Jurkat, Clone E6-1 (cell line): ENCODE results near the gene TEAD1.
"Not testable (repeated sequence)": the region's sequence is repeated elsewhere in the genome, so short reads cannot be mapped to it uniquely, and the experiment has no call there.

Source experiments
- DNase-seq: peaks from one replicate; pipeline ENCODE4 v3.0.0-alpha.2; 2011; ENCODE audit warnings: low read depth, low spot score
- H3K4me3 ChIP-seq: 2 replicates; pipeline ENCODE4 v1.5.1; 2011; ENCODE audit warnings: mild to moderate bottlenecking, low read length, control low read depth, moderate library complexity

Gene TEAD1

DNA sequence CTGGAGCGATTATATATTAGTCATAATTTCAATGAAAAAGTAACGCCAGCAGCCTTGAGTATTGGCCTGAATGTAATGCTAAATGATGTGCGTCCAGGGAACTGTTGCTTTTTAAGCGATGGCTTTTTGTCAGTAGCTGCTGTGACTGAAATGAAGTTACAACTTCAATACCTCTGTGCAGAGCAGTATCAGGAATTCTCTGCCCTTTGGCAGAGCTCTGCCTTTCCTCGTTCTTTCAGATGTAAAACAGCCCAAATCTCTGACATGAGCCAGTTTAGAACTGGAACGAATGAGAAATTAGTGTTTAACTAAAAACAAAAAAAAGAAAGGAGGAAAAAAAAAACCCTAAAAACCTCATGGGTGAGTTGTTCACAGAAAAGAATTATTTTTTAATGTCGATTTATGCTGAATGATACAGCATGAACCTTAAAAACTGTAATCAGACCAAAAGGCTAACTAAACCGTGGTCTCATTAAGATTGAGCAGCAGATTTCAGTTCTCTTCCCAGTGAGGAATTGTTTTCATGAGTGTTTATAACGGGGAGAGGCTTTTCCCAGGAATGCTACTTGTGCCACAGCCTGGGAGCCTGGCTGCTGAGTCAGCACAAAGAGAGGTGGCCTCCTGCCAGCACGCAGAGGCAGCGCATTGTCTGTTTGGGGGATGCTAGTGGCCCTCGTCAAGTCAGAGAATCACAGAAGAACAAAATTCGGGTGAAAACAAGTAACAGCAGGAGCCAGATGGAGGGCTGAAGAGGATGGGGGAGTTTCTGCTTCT, 188.7 kb downstream of the TEAD1 start:
- no peak for DNase-seq
- H3K4me3 ChIP-seq, result no peak overlapping the region

DNA sequence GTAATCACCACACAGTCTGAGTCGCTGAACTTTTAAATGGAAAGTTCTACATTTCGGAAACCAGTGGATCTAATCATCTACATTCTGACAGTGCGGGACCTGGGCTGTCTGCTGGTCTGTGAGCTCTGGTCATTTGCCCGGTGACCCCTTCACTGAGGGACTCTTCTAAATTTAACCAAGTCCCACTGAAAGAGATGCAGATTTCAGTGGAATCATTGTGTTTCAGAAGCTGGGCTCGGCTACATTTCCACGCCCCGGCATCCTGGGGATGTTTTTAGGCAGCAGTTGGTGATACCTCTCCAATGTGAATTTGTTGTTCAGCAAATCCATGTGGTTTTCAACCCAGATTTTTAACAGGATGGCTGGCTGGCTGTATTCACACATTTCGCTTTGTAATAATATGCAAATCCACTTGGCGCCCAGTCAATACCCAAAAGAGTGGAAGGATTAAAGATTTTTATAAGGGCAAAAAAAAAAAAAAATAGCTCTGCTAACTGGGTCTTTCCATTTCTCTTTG, 189.4 kb downstream of the TEAD1 start:
- H3K4me3 ChIP-seq, result no peak overlapping the region
- DNase-seq, result no peak

DNA sequence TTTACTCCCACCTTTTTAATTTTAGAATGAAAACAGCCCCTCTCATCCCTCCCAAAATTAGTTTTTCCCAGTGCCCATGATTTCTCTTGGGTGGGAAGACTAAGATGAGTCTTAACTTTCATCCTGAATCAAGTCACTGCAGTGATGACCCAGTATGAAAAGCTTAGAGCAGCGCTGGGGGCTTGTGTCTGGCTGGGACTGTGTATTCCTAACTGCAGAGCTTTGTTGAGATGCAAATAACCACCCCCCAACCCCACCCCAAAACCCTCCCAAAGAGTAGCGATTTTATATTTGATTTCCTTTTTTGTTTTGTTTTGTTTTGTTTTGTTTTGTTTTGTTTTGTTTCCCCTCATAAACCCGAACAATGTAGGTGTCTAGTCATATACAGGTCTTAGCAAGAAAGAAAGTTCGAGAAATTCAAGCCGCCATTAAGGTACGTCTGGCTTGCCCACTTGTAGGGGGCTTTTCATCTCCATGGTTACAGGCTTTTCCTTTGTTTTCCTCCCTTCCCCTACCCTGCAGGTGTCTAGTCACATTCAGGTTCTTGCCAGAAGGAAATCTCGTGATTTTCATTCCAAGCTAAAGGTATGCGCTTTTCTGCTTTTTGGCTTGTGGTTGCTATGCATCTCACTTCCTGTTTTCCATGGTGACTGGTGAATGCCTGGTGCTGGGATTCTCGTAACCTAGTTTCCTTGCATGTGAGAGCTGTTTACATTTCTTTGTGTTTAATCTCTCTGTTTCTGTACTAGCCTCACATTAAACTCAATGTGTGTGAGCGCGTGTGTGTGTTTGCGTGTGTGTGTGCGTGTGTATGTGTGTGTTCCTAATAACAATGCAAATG, 190.3 kb downstream of the TEAD1 start:
- no peak for DNase-seq
- H3K4me3 ChIP-seq, result no peak overlapping the region

DNA sequence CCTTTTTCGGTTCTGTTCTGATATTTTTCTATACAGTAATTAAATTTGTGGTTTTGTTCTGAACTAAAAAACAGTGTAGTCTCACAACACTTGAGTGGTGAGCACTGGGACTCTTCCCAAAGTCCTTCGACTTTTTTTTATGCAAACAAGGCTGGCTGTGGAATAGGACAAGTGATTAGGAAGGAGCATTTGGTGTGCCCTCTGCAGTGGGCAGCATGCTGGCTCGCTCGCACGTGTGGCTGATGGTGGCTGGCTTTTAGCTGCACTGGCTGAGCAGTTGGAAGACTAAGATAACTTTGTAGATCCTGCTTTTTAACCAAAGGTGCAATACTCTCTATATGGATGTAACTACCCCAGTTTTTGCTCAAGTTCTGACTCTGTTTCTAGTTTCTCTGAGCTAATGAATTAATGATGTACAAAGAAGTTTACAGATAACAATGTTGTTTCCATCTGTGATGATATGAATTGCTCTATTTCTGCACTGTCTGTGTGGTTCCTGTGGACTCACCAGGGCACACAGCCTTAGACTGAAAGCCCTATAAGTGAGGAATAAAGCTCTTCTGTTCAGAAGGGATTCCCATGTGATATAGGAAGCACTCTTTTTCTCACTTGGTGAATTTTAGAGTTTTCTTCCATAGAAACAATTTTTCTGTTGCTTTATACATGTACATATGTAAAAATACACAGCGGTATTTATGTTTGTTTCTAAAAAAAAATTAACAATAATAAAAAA, 191.8 kb downstream of the TEAD1 start:
- no peak overlapping the region for H3K4me3 ChIP-seq
- DNase-seq, result no peak

DNA sequence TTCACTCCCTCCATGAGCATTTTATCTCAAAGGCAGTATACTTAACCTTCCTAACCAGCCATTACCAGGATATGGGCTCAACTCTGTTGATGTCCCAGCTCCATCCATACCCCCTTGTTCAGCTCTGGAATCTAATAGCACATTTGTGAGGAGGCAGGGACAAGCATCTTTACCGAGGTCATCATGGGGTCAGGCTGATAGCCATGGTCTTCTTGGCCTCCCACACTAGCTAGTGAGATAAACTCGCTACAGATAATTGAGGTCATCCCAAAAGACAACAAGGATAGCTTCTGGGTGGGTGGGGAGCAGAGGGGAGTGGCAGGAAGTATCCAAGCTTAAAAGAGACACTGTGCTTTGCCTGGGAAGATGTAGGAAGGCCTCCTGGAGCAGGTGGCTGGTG, 193.3 kb downstream of the TEAD1 start:
- H3K4me3 ChIP-seq, result no peak overlapping the region
- DNase-seq, result no peak

DNA sequence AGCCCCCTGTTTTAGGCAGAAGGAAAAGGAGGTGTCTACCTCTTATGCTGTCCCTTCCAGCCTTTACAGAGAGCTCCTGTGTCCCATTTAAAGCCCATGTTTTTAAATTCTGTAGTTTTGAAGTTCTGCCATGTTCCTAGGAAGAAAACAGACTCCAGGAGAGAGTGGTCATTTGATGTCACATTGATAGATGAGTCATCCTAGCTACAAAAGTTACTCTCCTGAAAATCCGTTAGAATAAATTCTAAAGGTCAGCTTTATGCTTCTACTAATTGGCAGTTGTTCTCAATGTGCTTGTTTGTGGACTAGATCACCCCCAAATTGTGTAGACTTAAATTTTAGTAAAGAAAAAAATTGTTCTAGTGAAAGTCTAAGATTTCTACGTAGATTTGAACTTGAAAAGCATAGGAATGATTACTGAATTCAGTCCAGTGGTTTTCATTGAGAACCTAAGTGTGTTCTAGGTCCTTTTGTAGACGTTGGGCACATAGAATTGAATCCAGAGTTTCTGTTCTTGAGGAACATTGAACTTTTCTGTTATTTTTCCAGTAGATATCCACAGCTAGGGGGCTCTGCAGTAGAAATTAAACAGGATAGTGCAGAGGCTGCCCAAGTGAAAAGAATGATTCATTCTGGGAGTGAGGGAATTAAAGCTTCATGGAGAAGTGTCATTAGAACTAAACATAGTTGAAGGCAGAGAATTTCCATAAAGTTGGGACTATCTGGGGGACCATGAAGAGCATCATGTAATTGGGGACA, 194.3 kb downstream of the TEAD1 start:
- no peak overlapping the region for H3K4me3 ChIP-seq
- DNase-seq, result no peak

DNA sequence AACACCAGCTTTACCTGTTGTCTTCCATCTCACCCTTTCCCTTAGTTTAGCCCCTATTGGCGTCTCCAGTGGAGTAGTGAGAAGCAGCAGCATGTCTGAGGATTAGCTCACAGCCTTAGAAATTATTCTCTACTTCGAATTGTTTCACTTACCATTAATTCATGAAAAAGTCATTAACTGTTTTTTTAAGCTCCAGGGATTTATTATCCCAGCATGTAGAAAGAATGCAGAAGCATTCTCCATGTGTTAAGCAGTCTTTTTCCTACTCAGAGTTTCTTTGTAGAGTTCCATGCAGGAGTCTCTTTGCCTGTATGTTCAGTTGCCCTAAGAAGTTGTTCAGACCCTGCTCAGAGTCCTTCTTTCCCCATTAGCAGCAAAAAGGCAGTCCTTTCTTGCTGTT, 197.0 kb downstream of the TEAD1 start:
- DNase-seq, result no peak

DNA sequence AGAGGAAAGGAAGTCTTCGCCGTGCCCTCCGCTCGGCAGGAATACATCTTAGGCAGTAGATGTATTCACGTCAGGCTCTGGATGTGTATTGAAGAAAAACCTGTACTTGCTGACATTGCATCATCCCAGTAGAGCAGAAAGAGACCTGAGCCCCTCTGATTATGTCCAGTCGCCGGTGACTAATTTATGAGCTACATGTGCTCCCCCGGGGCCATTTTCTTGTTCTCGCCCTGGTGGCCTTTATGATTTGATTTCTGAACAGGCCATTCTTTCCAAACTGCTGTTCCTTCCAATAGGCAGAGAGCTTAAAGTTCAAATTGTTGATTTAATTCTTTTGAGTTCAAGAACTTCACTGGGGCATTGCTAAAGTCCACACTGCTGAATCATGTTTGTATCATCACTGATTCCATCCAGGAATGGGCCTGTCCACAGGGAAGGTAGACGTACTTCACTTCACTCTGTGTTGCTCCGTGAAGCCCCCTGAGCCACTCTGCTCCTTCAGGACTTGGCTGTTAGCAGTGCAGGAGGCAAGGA, 197.6 kb downstream of the TEAD1 start:
- no peak overlapping the region for H3K4me3 ChIP-seq
- no peak for DNase-seq

More for the DNA sequence above, 197.0 kb downstream of the TEAD1 start:
- H3K4me3 ChIP-seq, result no peak overlapping the region

DNA sequence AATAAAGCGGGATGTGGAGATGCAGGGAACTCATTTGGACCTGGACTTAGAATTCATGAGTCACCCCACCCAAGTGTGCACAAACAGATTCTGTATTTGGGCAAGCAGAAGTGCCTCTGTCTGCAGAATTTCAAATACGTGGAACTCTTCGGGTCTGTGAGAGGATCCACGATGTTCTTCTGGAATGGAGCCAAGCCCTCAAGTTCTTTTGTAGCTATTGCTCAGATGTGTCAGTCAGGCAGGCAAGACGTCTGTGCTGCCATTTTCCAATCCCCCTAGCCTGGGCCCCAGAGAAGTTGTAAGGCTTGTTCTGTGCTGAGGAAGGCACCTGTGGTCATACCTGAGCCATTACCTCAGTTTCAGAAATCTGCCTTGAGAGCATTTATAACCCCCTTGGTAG, 202.1 kb downstream of the TEAD1 start:
- DNase-seq, result no peak
- H3K4me3 ChIP-seq, result no peak overlapping the region

DNA sequence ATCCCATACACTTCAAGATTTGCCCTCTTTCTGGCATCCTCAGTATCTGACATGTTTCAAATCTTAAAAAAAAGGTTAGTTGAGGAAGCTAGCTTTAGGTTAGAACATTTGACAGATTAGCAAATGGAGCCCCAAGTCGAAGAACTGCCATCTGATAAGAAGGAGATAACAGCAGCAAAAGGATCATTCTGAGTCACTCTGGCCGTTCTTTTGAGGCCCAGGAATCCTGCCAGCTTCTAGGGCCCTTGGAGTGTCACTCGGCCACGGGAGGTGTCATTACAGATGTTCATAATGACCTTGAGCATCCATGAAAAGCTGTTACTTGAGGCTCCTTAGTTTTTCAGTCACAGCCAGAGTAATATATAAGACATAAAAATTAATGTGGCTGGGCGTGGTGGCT, 202.8 kb downstream of the TEAD1 start:
- H3K4me3 ChIP-seq, result no peak overlapping the region
- DNase-seq, result no peak

DNA sequence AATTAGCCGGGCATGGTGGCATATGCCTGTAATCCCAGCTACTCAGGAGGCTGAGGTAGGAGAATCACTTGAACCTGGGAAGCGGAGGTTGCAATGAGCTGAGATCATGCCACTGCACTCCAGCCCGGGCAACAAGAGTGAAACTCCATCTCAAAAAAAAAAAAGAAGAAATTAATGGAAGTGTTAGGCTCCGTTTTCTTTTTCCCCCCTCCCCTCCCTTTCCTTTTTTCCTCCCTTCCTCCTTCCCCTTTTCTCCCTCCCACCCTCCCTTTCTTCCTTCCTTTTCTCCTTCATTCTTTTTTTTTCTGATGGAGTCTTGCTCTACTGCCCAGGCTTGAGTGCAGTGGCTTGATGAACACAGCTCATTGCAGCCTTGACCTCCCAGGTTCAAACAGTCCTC, 203.3 kb downstream of the TEAD1 start:
- H3K4me3 ChIP-seq, DNase-seq: not testable (repeated sequence)

DNA sequence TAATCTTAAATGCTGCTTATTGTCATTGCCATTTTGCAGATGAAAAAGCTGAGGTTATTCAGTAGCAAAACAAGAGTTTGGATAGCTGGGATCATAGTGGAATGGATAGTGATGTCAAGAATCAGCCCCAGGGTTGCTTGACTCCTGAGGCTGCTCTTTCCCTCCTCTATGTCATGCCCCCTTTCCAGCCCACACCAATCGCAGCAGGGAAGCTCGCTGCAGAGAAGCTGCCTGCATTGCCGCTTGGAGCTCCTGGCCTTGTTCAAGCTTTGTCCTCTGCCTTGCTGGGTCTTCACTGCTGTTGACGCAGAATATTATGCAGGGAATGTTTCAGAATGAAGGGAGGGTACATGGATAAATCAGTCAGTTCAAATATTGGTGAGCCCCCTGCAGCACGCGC, 206.1 kb downstream of the TEAD1 start:
- no peak for DNase-seq

DNA sequence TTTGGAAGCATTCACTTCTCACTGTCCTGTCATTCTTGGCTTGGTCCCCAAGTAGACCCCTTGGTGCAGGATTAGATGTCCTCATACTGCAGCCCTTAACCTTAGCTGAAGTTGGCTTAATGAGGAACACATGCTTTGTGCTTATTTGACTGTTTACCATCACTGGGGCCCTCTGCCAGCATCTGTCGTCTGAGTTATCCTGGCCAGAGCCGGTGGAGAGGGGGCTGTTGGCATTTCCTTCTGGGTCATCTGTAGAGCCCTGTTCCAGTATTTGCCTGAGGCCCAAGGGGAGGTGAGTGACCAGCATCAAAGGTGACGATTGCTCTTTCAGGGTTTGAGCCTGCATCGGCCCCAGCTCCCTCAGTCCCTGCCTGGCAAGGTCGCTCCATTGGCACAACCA, 208.4 kb downstream of the TEAD1 start:
- H3K4me3 ChIP-seq, result no peak overlapping the region
- no peak for DNase-seq

More for the DNA sequence above, 206.1 kb downstream of the TEAD1 start:
- H3K4me3 ChIP-seq, result no peak overlapping the region

DNA sequence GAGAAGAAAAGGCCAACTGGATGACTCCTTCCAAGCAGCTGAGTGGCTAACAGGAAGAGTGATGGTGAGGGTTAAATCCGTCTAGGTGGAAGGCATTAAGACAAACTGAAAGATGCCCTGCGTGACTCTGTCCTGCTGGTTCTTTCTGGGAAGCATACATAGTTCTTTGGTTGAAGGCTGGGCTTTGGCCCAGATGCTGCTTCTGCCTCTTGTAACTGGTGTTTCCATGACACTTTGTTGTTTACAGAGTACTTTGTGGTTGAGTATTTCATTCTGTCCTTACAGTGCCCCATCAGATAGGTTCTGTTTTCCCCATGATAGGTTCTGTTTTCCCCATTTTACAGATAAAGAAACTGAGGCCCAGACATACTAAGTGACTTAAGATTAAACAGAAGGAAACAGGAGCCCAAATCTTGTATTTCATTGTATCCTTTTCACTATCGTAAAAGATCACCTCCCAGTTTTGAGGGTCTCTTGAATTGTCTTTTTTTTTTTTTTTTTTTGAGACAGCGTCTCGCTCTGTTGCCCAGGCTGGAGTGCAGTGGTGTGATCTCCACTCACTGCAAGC, 210.6 kb downstream of the TEAD1 start:
- no peak for DNase-seq
- H3K4me3 ChIP-seq, result no peak overlapping the region

DNA sequence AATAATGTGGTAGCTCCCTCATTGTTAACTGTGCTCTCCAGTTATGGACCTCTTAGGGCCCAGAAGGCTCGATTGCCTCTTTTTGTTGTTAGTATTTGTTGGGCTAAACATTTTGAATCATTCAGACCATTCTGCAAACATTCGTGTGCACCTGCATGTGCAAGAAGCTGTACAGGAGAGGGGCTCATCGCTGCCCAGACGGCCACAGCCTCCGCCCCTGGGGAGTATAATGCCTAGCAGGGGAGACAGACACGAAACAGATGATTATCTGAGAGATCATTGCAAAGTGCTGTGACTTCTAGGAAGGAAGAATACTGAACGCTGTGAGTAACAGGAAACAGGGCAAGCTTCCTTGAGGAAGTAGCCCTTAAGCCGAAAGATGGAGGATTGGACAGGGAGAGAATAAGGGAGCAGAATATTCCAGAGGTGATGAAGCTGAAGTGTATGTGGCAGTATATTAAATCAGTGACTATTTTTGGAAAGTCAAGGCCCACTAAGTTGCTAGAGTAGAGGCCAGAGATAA, 211.6 kb downstream of the TEAD1 start:
- no peak overlapping the region for H3K4me3 ChIP-seq
- DNase-seq, result no peak

DNA sequence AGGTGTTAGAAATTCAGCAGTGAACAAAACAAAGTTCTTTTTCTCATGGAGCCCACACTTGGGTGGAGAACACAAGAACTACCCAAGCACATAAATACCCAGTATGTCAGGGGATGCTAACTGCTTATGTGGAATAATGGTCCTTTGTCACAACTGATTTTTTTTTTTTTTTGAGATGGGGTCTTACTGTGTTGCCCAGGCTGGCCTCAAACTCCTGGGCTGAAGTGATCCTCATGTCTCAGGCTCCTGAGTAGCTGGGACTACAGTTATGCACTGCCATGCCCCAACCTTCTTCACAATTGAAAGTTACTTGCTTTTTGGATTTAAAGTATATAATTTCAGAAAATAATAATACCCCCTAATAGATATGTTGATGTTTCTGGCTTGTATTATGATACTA, 212.3 kb downstream of the TEAD1 start:
- no peak overlapping the region for H3K4me3 ChIP-seq
- no peak for DNase-seq

DNA sequence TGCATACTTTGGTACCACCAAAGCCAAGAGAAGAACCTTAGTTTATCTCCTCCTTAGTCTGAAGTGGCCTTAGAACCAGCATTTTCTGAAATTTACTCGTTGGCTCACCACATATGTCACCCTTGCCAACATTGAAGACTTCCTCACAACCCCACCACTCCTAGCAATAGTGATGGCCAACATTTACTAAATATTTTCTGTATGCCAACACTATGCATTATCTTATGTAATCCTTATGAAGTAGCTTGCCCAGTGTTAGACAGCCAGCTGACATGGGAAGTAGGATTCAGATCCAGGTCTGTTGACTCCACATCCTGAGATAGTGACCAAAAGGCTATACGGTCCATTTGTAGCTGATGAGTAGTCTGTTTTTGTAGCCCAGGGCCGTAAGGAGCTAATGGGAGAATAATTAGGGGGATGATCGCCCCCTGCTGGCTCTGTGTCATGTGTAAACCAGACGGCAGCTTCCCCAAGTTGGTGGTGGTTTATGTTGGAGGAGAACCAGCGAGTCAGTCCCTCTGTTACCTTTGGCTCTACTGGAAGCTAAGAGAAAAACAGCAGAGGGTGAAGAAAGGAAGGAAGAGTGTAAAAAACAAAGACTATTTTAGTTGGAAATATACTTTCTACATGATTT, 214.4 kb downstream of the TEAD1 start:
- H3K4me3 ChIP-seq, result no peak overlapping the region
- DNase-seq, result peak; percentile 70

DNA sequence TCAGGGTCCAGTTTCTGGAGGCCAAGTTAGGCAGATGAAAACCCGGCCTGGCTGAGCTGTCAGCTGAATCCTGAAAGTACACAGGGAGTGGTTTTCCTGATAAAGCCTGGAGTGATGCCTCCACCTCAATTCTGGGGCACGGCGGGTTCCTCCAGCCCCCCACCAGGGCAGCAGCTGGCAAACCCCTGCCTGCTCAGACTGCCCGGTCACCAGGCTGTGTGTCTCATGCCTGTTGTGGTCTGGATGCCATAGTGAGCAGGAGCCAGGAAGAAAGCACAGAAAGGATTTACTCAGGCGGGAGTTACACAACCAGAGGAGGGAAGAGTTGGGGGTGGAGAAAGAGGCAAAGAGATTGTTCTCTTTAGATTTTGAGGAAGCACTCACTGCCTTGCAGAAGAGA, 215.0 kb downstream of the TEAD1 start:
- no peak for DNase-seq
- H3K4me3 ChIP-seq, result no peak overlapping the region
